Measurements from ENCODE around the gene CCNE1.
"Not testable (repeated sequence)": the region's sequence is repeated elsewhere in the genome, so short reads cannot be mapped to it uniquely, and the experiment has no call there.

CCNE1 gene

GRCh38 chr19:29815231-29815630, 3.4 kb downstream of the CCNE1 start:
- DNase-seq (ENCODE audit: low spot score): no peak

DNA sequence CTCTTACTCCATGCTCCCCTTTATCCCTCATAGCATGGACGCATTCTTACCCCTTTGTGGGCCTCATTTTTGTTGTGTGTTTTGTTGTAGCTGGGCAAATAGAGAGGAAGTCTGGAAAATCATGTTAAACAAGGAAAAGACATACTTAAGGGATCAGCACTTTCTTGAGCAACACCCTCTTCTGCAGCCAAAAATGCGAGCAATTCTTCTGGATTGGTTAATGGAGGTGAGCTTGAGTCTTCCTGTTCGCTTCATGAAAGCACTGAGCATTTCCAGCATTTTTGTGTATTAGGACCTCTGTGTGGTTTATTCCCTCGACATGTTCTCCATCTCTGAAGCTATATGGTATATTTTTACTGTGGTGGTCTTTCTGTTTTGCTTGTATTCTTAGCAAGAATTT, 5.5 kb downstream of the CCNE1 start:
- DNase-seq (ENCODE audit: low spot score): no peak

DNA sequence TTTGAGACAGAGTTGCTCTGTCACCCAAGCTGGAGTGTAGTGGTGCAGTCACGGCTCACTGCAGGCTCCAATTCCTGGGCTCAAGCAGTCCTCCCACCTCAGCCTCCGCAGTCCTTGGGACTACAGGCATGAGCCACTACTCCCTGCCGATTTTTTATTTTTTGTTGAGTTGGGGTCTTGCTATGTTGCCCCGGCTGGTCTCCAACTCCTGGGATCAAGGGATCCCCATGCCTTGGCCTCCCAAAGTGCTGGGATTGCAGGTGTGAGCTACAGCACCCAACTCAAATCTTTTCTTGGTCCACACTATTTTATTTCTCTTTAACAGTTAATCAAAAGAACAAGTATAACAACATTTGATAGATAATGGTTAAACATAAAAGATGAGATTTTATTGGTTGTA, 7.5 kb downstream of the CCNE1 start:
- DNase-seq (ENCODE audit: low spot score): no peak

- no peak for DNase-seq (ENCODE audit: low spot score)
Measured at GRCh38 chr19:29819986-29820385, 8.2 kb downstream of the CCNE1 start.

GRCh38 chr19:29823581-29824330, 12.0 kb downstream of the CCNE1 start:
- no peak for DNase-seq (ENCODE audit: low spot score)

GRCh38 chr19:29825263-29825662, 13.5 kb downstream of the CCNE1 start:
- DNase-seq (ENCODE audit: low spot score): not testable (repeated sequence)

DNA sequence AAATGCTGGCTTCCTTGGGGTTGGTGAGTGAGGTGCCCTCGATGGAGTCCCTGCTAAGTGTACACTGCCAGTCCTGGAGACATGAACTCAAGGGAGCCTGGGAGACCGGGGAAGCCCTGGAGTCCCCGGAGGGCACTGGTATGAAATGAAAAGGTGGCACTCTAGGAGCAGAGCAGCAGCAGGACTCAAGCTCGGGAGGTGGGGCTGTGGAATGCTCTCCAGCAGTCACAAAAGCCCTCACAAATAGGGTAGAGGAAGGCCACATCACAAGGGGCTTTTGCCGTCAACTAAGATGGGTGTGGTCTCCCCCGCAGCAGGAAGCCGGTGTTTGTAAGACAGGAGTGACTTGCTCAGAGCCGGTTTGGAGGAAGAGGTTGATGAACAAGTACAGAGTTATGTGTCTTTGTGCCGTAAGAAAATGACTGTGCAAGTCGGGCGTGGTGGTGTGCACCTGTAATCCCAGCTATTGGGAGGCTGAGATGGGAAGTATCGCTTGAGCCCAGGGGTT, 19.3 kb downstream of the CCNE1 start:
- no peak for DNase-seq (ENCODE audit: low spot score)

- DNase-seq (ENCODE audit: low spot score): no peak
Measured at GRCh38 chr19:29831686-29832085, 19.9 kb downstream of the CCNE1 start.

DNA sequence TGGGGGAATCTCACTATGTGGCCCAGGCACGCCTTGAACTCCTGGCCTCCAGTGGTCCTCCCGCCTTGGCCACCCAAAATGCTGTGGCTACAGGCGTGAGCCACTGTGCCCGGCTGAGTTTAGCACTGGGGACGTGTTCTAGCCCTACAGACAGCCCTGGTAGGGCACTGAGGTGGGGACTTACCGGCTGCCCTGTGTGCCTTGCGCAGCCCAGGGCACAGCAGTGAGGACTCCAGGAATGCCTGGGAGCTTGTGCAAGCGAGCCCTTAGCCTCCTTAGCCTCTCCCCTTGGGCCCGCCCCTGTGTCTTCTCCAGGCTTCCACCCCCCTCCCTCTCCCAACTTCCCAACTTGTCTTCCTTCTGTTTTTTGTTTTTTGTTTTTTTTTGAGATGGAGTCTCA, 21.0 kb downstream of the CCNE1 start:
- no peak for DNase-seq (ENCODE audit: low spot score)

- DNase-seq (ENCODE audit: low spot score): no peak
Measured at GRCh38 chr19:29833614-29834261, 21.9 kb downstream of the CCNE1 start.

DNA sequence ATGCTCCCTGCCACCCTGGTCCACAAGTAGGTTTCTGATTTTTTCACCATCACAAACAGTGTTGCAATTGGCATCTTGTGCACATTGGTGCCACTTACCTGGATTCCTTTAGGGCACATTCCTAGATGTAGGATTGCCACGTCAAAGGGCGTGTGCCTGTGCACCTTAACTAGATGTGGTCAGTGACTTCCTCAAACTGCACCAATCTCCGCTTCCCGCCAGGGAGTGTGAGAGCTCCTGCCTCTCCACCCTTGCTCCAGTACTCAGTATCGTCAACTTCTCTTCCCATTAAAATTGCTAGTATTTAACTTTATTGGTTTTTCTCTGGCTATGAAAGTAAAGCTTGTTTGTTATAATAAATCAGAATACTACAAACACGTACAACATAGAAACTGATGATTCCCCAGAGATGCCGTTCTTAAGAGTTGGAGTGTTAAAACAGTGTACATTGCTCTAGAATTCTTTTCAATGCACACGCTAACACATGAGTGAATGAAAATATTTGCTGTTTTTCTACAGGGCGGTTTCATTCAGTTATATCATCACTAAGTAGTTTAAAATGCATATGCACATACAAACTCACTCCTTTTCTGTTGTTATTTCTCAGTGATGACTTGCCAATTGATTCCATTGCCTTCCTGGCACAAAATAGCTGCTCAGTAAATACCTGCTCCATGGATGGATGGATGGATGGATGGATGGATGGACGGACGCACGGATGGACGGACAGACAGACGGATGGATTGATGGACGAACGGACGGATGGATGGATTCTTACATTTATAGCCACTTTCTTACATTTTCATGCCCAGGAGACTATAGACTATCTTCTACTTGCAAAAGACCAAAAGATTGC, 23.4 kb downstream of the CCNE1 start:
- DNase-seq (ENCODE audit: low spot score): no peak

DNA sequence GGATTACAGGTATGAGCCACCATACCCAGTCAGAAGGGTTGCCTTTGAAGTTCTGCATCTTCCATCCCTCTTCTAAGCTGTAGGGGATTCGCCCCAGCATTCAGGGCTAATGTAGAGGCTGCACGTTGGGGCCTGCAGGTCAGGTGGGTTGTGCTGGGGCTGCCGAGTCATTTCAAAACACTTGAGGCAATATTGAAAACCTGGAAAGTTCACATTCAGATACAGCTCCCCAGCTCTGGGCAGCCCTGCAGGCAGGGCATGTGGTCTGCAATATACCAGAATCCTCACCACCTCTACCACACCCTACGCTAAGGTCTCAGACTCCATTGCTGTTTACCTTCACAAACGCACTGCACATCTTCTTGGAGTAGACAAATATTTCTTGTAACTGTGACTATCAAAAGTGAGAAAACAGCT, 24.6 kb downstream of the CCNE1 start:
- no peak for DNase-seq (ENCODE audit: low spot score)

GRCh38 chr19:29837448-29837981, 25.7 kb downstream of the CCNE1 start:
- no peak for DNase-seq (ENCODE audit: low spot score)

GRCh38 chr19:29837996-29838395, 26.2 kb downstream of the CCNE1 start:
- DNase-seq (ENCODE audit: low spot score): no peak

DNA sequence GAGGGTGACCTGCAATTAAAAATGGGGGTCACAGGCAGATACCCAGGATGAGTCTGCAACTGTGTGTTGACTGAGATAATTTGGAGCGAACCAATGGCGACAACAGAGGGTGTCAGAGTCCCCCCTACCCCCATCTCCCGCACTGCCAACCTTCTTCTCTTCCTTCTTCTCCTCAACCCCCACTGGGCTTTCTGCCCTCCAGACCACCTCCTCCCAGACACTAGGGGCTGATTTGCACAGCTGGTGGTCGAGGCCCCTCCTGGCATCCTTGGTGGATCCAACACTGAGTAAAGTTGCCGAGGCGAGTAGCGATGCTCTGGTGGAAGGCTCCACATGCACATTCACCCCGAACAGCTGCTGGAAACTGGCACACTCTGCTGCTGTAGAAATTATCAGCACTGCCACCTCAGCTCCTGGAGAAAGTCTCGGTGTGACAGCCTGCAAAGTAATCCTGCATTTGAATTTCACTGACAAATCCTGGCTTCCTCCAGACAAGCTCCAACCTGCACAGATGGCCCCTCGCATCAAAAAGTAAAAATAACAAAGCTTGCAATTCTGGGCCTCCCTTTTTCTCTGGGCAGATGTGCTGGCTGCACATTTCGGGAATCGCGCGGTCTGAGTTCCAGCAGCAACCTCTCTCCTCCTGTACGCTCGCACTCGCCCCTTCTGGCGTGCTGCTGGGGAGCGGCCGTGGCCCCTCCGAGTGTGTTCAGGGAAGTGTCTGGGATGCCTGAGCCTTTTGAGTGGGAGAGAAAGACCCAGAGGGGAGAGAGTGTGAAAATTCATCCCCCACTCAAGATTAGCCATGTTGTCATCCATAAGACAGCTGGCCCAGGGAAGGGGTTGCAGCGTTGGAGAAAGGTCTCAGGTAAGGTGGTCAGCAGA, 28.5 kb downstream of the CCNE1 start:
- DNase-seq (ENCODE audit: low spot score): no peak

DNA sequence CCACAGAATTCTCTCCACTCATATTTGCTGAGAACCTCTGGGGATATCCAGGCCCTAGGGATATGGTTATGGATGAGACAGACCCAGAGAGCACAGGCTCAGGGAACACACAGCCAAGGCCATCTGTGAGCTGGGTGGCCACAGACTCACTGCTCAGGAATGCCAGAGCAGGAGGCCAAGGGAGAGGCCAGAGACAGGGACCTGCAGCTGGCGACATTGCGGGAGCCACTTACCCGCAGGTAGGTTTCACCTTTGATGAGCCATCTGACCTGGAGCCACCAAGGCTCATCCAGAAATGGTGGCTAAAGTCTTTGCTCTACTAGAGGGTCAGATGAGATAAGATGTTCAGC, 29.4 kb downstream of the CCNE1 start:
- no peak for DNase-seq (ENCODE audit: low spot score)

DNA sequence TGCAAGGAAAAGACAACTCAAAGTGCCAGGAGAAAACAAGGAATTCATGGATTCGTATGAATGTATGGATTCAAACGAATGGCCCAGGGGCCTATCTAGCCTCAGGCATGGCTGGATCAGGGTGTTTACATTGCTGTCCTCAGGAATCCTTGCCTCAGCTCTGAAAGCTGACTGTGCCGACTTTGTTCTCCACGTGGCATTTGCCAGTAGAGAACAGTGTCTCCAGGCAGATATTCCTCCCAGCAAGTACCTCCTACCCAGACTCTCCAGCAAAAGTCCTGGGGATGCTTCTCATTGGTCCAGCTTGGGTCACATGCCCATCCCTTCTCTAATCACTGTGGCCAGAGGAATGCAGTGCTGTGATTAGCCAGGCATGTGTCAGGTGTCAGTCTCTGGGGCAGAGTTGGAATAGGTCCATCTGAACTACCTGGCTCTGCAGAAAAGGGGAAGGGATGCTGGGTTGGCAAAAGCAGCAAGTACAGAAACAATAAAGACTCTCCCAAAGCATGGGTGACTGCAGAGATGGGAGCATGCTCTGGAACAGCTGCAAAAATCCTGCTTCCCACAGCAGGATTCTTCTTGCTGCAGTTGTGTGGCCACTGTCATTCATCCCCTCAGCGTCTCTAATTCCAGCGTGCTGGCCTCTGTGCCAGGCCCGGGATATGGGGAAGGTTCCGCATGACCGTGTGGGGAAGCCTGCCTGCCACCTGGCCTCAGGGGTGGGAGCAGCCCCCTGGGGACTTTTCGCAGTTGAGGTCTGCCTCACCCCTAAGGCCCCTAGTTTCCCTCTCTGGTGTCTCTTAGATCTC, 30.0 kb downstream of the CCNE1 start:
- DNase-seq (ENCODE audit: low spot score): peak; percentile 68

- no peak for DNase-seq (ENCODE audit: low spot score)
Measured at GRCh38 chr19:29842471-29843179, 30.8 kb downstream of the CCNE1 start.

DNA sequence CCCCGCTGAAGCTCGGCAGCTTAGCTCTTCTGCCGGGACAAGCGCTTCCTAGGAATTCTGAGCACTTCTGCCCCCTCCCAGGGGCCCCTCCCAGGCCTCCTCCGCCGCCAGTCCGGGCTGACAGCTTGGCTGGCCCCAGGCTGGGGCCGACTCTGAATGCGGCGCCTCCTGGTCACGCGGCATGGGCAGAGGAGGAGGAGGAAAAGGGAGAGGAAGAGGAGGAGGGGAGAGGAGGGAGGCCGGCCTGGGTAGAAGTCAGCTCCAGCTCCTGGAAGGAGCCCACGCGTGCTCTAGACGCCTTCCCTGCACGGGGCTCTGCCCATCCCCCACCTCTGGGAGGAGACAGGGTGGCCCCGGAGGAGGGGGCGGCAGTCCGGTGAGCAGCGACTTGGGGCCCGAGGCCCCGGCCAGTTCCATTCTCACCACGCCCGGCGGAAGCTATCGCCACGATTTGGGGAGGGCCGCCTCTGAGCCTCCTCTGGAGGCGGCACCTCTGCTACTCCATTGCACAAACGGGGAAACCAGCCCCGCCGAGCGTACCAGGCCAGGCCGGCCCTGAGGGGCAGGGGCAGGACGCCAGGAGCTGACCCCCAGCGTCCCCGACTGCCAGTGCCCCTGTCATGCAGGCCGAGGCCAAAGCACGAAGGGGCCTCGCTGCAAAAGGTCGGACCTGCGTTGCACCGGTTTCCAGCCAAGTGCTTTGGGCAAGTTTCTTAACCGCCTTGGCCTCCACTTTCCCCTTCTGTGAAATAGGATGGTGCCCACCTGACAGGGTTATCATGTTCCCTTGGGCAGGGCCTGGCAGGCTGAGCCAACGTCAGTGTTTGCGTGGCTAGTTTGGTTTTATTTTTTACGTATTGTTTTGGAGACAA, 31.6 kb downstream of the CCNE1 start:
- peak; percentile 69 for DNase-seq (ENCODE audit: low spot score)

Measured in ecto neural progenitor cell (in vitro differentiated cells).